Type B pancreatic cell (in vitro differentiated cells): ENCODE data around the gene NOL4L. TPM values are rescaled to one million over a fixed set of nuclear protein-coding genes. Genes with fewer than 3 reads are reported as not detected.
A peak's percentile ranks its signal among the peaks of the same experiment; 100 is the strongest.

Source experiments
- DNase-seq: peaks from one replicate; pipeline ENCODE4 v3.0.0; 2021; ENCODE audit warnings: mixed read lengths; ENCODE audit not compliant: unreplicated experiment; ENCODE audit errors: extremely low spot score
- H3K27ac Mint-ChIP-seq: 2 replicates; pipeline ENCODE4 v1.8.0; 2021; ENCODE audit warnings: mild to moderate bottlenecking, mixed read lengths
- H3K27me3 Mint-ChIP-seq: 2 replicates; pipeline ENCODE4 v1.8.0; 2021; ENCODE audit warnings: mixed read lengths
- H3K36me3 Mint-ChIP-seq: 2 replicates; pipeline ENCODE4 v1.8.0; 2021; ENCODE audit warnings: mixed read lengths
- H3K4me1 Mint-ChIP-seq: one replicate; pipeline ENCODE4 v1.8.0; 2021; ENCODE audit warnings: mixed read lengths; ENCODE audit not compliant: unreplicated experiment
- H3K4me3 Mint-ChIP-seq: 2 replicates; pipeline ENCODE4 v1.8.0; 2021; ENCODE audit warnings: mild to moderate bottlenecking, mixed read lengths
- H3K9me3 Mint-ChIP-seq: 2 replicates; pipeline ENCODE4 v1.8.0; 2021; ENCODE audit warnings: mixed read lengths
- total RNA-seq: library from RNA; stranded (reverse); gene quantifications from 2 replicates; pipeline ENCODE4 v1.2.1, GENCODE V29; 2021; ENCODE audit warnings: low replicate concordance
- TF ChIP-seq, protein P1 (sequence below): fragments of 200-600 bp; sonication (generic); conservative IDR thresholded peaks from 2 replicates; pipeline ENCODE4 v1.5.0; 2021; ENCODE audit warnings: antibody characterized with exemption, mild to moderate bottlenecking

The NOL4L gene
- total RNA-seq, 1 donor from 2014 or later = 44.5 TPM

DNA sequence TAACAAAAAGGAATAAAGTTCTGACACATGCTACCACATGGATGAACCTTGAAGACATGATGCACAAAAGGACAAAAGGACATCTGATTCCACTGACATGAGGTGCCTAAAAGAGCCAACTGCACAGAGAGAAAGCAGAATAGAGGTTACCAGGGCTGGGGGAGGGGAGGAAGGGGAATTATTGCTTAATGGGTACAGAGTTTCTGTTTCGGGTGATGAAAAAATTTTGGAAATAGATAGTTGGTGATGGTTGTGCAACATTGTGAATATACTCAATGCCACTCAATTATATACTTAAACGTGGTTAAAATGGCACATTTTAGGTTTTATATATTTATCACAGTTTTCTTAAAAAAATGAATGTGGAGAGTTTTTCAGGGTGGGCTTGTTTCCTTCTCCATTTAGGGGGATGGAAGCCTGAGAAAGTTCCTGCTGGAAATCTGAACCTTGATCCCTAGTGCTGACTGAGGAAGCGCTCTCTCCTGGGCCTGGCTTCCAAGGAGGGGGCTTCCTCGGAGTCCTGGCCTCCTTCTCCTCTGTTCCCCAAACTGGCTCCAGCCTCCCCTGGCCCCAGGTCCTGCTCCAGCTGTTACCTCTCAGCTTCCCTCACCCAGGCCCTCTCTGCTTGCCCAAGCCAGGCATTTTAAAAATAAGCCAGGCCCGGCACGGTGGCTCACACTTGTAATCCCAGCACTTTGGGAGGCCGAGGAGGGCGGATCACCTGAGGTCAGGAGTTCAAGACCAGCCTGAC lies 79.2 kb downstream of the NOL4L start:
- TF ChIP-seq, protein P1, sequence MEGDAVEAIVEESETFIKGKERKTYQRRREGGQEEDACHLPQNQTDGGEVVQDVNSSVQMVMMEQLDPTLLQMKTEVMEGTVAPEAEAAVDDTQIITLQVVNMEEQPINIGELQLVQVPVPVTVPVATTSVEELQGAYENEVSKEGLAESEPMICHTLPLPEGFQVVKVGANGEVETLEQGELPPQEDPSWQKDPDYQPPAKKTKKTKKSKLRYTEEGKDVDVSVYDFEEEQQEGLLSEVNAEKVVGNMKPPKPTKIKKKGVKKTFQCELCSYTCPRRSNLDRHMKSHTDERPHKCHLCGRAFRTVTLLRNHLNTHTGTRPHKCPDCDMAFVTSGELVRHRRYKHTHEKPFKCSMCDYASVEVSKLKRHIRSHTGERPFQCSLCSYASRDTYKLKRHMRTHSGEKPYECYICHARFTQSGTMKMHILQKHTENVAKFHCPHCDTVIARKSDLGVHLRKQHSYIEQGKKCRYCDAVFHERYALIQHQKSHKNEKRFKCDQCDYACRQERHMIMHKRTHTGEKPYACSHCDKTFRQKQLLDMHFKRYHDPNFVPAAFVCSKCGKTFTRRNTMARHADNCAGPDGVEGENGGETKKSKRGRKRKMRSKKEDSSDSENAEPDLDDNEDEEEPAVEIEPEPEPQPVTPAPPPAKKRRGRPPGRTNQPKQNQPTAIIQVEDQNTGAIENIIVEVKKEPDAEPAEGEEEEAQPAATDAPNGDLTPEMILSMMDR = no peak
- DNase-seq = no peak
- H3K36me3 Mint-ChIP-seq = peaks cover 4% of the 10 kb centered on the region
- H3K27ac Mint-ChIP-seq = no peak overlapping the region
- H3K4me3 Mint-ChIP-seq = no peak overlapping the region
- H3K27me3 Mint-ChIP-seq = no peaks in the 10 kb centered on the region
- no peaks in the 10 kb centered on the region for H3K9me3 Mint-ChIP-seq
- peaks cover 31% of the 10 kb centered on the region for H3K4me1 Mint-ChIP-seq

DNA sequence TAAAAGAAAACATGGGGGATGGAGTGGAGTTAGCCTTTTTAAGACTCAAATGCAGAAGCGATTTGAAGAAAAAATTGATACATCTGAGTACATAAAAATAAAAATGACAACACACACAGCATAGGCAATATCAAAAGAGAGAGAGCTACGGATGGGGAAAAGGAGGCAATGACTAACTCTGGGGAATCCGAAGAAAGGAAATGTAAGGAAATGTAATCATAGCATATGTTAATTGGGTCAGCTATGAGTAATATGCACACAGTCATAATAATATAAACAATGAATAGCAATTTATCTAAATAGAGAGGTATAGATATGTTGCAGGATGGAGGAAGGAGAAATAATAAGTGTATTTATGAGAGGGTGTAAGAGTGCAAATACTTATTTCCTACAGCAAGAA lies 83.4 kb downstream of the NOL4L start:
- peaks cover 4% of the 10 kb centered on the region for H3K36me3 Mint-ChIP-seq
- TF ChIP-seq, protein P1 = no peak
- peaks cover 20% of the 10 kb centered on the region for H3K4me1 Mint-ChIP-seq
- H3K27me3 Mint-ChIP-seq = no peaks in the 10 kb centered on the region
- DNase-seq = no peak
- no peaks in the 10 kb centered on the region for H3K9me3 Mint-ChIP-seq
- no peak overlapping the region for H3K4me3 Mint-ChIP-seq
- H3K27ac Mint-ChIP-seq = no peak overlapping the region

DNA sequence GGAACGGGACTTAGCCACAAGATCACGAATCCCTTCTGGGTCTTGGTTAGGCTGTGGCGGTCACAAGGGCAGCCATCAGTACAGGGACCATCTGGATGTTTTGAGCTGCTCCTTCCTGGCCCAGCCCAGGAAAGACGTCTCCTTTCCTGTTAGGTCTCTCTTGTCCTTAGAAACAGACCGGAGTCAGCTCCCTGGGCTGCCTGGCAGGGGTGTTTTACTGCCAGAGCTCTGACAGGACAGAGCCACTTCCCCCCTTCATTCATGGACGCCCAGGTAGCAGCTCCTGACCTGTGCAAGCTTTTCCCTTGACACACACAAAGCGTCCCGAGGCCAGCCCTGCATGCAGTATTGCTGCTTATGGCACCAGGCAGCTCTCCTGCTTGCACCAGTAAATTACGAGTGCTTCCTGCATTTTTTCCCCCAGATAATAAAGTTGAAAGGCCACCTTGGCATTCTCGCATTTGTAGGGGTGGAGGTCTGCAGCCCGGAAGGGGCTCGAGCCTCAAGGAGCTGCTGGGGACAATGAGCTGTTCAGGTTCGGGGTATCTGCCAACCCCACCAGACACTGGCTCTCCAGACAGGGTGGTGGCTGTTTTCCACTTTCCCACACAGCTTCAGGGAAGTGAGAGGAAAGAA lies 87.4 kb downstream of the NOL4L start:
- no peak for DNase-seq
- TF ChIP-seq, protein P1 = no peak
- Mint-ChIP-seq H3K9me3 (no peaks in the 10 kb centered on the region), H3K4me1 (peaks cover 21% of the 10 kb centered on the region), H3K36me3 (no peaks in the 10 kb centered on the region), H3K27ac (peak overlapping the region; percentile 34), H3K27me3 (no peaks in the 10 kb centered on the region), H3K4me3 (no peak overlapping the region)

DNA sequence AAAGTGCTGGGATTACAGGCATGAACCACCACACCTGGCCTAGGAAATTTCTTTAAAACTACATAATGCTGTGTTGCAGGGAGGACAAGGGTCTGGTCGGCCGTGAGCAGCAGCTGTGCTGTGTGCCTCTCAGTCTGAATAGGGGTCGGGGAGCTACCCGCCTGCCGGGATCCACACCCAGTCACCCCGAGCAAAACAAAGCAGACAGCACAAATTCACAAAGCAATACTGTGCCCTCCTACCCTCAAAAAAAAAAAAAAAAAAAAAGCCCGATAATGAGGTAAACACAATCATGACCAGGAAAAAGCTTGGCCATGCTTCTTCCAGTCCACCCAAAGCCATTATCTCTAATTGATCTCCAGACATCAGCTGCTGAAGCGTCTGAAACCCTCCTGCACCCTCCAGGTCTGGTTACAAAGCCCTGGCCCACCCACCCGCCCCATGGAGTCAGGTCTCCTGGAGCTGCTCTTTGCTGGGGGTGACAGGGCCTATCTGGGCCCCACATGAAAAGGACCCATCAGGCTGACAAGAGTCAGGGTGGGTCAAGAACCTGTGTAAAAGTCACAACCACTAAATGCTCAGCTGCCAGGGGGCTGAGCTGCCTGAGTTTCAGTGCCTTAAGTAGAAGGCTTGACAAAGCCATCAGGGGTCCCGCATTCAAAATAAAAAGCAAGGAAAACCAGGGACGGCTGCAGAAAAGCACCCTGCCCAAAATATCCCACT lies 88.2 kb downstream of the NOL4L start:
- Mint-ChIP-seq H3K27me3 (no peaks in the 10 kb centered on the region), H3K9me3 (no peaks in the 10 kb centered on the region), H3K4me1 (peaks cover 21% of the 10 kb centered on the region), H3K36me3 (no peaks in the 10 kb centered on the region), H3K4me3 (no peak overlapping the region), H3K27ac (peak overlapping the region; percentile 34)
- TF ChIP-seq, protein P1 = no peak
- no peak for DNase-seq

DNA sequence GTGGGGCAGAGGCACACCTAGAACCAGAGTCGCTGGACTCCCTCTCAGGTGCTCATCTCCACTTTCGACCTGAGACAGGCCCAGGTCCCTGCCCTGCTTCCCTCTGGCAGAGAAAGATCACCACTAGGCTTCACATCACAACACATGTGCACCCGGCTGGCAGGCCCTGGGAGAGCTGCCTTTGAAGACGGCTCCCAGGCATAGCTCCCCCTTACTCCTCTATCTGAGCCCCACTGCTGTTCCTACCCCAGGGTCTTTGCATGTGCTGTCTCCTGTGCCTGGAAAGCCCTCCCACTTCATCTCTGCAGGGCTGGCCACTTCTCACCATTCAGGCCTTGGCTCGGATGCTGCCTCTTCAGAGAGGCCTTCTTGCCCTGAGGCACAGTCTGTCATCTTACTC lies 89.2 kb downstream of the NOL4L start:
- TF ChIP-seq, protein P1 = no peak
- DNase-seq = no peak
- no peak overlapping the region for H3K27ac Mint-ChIP-seq
- no peaks in the 10 kb centered on the region for H3K27me3 Mint-ChIP-seq
- H3K4me1 Mint-ChIP-seq = peaks cover 21% of the 10 kb centered on the region
- H3K36me3 Mint-ChIP-seq = no peaks in the 10 kb centered on the region
- no peaks in the 10 kb centered on the region for H3K9me3 Mint-ChIP-seq
- H3K4me3 Mint-ChIP-seq = no peak overlapping the region
